ACC112 (cell line): ENCODE measurements around the gene CSPG4.
"Not testable (repeated sequence)": the region's sequence is repeated elsewhere in the genome, so short reads cannot be mapped to it uniquely, and the experiment has no call there.

Source experiments
- H2AFZ ChIP-seq: fragments of 200-600 bp; sonication (generic); one replicate; pipeline ENCODE4 v1.6.0; 2017; ENCODE audit warnings: antibody characterized with exemption, low read length; ENCODE audit not compliant: unreplicated experiment
- H3K27ac ChIP-seq: fragments of 200-600 bp; sonication (generic); 2 replicates; pipeline ENCODE4 v1.5.1; 2014; ENCODE audit warnings: low read depth, mild to moderate bottlenecking, antibody characterized with exemption, low read length, moderate library complexity
- H3K27me3 ChIP-seq: fragments of 200-600 bp; sonication (generic); 2 replicates; pipeline ENCODE4 v1.6.1; 2014; ENCODE audit warnings: mild to moderate bottlenecking, antibody characterized with exemption, low read length, moderate library complexity, mixed read lengths; ENCODE audit not compliant: insufficient read depth
- H3K36me3 ChIP-seq: fragments of 200-600 bp; sonication (generic); 2 replicates; pipeline ENCODE4 v1.6.1; 2016; ENCODE audit warnings: mild to moderate bottlenecking, antibody characterized with exemption, low read length, moderate library complexity, mixed read lengths; ENCODE audit not compliant: insufficient read depth
- H3K4me1 ChIP-seq: fragments of 200-600 bp; sonication (generic); one replicate; pipeline ENCODE4 v1.6.1; 2016; ENCODE audit warnings: low read length, mixed read lengths; ENCODE audit not compliant: insufficient read depth, unreplicated experiment, control insufficient read depth
- H3K4me3 ChIP-seq: fragments of 200-600 bp; sonication (generic); 2 replicates; pipeline ENCODE4 v1.5.1; 2014; ENCODE audit warnings: mild to moderate bottlenecking, low read depth, low read length
- H3K79me2 ChIP-seq: fragments of 200-600 bp; sonication (generic); one replicate; pipeline ENCODE4 v1.6.0; 2016; ENCODE audit warnings: low read length; ENCODE audit not compliant: control insufficient read depth, unreplicated experiment, insufficient read depth

Gene CSPG4

DNA sequence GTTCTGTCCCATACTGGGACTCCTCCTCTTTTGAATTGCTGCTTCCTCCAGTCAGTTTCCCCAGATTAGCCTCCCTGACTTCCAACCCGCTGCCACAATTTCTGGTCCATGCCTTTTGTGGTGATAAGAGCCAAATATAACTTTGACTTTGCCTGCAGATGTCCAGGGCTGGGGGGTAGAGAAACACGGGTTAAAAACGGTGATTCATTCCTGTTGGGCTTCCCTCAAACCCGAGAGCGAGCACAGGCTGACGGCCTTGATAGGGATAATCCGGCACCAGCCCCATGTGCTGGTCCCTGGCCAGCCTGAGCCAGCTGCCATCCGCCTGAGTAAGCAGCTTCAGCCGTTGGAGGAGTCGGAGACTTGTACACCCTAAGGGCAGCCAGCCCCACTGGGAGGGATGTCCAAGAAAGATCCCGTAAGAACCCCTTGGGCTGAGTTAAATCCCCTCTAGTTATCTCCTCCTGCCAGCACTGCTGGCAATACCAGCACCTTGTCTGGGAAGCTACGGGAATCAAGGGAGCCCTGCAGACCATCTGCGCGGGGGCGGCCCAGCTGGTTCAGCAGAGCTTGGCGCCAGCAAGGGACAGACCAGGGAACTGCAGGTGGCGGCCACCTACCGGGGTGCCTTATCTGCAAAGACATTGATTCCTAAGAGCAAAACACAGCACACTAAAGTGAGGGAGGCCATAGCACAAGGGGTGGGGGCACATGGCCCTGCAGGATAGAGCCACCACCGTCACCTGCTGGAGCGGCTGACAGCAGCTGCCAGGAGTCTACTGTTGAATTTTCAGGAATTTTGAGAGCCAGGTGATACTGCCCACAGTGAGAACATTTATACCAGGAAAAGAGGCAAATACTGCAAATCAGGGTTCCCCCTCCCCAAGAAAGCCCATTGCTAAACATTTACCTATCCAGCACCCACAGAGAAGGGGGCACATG, 18.1 kb downstream of the CSPG4 start:
- Histone ChIP-seq H3K4me1 (peaks cover 28% of the 10 kb centered on the region), H3K79me2 (no peaks in the 10 kb centered on the region), H2AFZ (no peak overlapping the region), H3K27ac (peak overlapping the region; percentile 82), H3K4me3 (no peak overlapping the region), H3K36me3 (no peaks in the 10 kb centered on the region), H3K27me3 (no peaks in the 10 kb centered on the region)

DNA sequence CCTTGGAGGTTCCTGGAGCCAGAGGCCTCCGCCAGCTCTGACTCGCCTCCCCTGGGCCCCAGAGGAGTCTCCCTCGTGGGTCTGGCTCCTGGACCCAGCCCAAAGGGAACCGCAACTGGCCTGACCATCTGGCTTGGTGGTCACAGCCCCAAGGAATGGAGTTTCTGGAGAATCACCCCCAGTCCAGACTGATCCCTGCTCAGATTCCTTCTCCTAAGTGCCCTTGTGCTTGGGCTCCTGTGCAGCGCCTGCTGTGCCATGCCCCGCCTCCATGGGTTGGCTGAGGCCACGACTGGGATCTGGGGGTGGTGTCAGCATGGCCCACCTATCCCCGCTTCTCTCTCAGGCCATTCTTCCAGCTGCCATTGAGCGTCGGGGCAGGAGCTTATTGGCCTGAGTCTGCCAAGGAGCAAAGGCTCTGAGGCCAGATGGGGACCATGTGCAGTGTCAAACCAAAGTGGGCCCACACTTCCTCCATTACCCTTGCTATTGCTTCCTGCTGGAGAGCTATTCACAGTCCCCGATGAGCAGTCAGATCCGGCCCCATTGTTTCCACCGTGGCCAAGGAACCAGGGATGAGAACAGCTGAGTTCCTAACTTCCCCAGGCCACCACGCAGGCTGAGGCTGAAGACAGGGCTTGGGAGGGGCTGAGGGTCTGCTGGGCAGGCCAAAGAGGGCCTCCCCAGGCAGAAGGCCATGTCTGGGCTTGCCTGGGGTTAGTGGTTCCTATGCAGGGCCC, 19.0 kb downstream of the CSPG4 start:
- H3K36me3 ChIP-seq: no peaks in the 10 kb centered on the region
- peaks cover 25% of the 10 kb centered on the region for H3K4me1 ChIP-seq
- H3K79me2 ChIP-seq: no peaks in the 10 kb centered on the region
- H3K27me3 ChIP-seq: no peaks in the 10 kb centered on the region
- no peak overlapping the region for H3K4me3 ChIP-seq
- H3K27ac ChIP-seq: peak overlapping the region; percentile 82
- H2AFZ ChIP-seq: no peak overlapping the region

DNA sequence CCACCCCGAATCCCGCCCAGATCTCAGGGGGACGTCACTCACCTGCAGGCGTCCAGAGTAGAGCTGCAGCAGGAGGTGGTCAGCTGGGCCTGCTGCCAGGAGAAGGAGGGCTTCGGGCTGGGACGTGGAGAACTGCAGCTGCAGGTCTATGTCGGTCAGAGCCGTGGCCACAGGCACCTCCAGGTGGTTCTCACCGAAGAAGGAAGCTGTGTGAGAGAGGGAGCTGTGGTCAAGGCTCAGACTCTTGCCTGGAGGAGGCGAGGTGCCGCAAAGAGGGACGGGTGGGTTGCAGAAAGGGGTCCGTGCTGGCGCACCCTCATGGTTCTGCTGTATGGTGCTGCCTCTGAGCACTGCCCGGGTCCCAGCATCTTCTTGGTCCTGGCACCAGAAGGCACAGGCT, 19.6 kb downstream of the CSPG4 start:
- not testable (repeated sequence) for H3K4me3 ChIP-seq, H3K36me3 ChIP-seq, H3K79me2 ChIP-seq, H2AFZ ChIP-seq, H3K27me3 ChIP-seq, H3K27ac ChIP-seq
- H3K4me1 ChIP-seq: peaks cover 25% of the 10 kb centered on the region

DNA sequence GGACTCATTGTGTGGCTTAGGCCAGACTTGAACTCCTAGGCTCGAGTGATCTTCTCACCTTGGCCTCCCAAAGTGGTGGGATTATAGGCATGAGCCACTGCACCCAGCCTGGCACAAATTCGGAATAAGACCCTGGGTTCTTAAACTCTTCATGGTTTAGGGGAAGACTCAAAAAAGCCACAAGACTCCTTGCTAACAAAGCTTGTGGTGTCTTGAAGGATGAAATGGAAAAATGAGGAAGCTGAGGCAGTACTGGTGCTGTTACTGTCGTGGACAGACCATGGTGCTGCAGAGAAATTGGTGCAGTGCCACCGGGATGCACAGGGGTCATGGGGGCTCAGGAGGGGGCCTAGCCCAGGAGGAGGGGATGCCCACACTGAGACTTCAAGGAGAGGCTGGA, 20.3 kb downstream of the CSPG4 start:
- not testable (repeated sequence) for H2AFZ ChIP-seq, H3K27me3 ChIP-seq, H3K27ac ChIP-seq, H3K79me2 ChIP-seq, H3K36me3 ChIP-seq, H3K4me3 ChIP-seq
- H3K4me1 ChIP-seq: peaks cover 25% of the 10 kb centered on the region

DNA sequence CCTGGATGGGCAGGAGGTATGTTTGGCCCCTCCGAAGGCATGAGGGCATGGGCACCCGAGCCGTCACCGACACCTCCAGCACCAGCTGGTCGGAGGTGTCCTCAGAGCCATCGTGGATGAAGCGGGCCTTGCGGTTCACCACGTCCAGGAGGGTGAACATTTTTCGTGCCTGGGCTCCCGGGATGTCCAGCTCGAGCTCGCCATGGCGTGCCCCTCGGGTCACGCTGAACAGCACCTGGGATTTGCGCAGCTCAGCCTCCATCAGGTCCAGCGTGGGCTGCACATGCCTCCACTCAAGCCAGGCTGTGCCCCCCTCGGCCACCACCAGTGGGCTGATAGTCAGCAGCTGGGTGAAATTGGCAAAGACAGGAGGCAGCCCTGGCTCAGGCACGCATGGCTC, 23.2 kb downstream of the CSPG4 start:
- H3K27me3 ChIP-seq, H3K79me2 ChIP-seq, H3K27ac ChIP-seq, H3K4me3 ChIP-seq, H3K36me3 ChIP-seq, H2AFZ ChIP-seq: not testable (repeated sequence)
- H3K4me1 ChIP-seq: peaks cover 14% of the 10 kb centered on the region

DNA sequence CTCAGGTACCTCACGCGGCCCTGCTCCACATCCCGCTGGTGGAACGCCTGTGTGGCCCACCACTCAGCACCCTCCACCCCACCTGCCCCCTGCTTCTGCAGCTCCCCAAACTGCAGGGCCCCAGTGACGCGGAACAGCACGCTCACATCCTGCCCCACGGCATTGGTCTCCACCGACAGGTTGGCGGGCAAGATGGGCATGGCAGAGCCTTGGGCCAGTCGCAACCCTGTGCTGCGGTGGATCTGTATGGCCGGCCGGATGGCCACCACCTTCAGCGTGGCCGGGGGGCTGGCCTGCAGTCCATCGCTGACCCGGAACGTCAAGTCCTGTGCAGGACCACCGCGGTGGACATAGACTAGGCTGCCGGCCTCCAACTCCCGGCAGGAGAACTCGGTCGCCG, 23.8 kb downstream of the CSPG4 start:
- Histone ChIP-seq H3K27me3 (no peaks in the 10 kb centered on the region), H3K79me2 (no peaks in the 10 kb centered on the region), H3K36me3 (no peaks in the 10 kb centered on the region), H2AFZ (no peak overlapping the region), H3K4me3 (no peak overlapping the region), H3K4me1 (peaks cover 9% of the 10 kb centered on the region), H3K27ac (no peak overlapping the region)

DNA sequence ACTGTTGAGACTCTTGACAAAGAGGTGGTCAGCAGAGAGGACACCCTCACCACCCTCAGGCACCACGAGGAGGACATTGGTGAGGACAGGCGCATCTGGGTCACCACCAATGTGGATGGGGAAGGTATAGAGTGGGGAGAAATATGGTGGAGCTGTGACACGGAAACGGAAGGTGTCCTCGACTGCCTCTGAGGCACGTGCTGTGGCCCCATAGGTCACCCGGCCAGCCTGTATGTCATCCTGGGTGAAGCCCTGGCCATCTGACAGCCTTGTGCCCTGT, 24.4 kb downstream of the CSPG4 start:
- H3K4me1 ChIP-seq: peaks cover 2% of the 10 kb centered on the region
- H3K27ac ChIP-seq: no peak overlapping the region
- H2AFZ ChIP-seq: no peak overlapping the region
- H3K79me2 ChIP-seq: no peaks in the 10 kb centered on the region
- H3K27me3 ChIP-seq: no peaks in the 10 kb centered on the region
- no peak overlapping the region for H3K4me3 ChIP-seq
- H3K36me3 ChIP-seq: no peaks in the 10 kb centered on the region

DNA sequence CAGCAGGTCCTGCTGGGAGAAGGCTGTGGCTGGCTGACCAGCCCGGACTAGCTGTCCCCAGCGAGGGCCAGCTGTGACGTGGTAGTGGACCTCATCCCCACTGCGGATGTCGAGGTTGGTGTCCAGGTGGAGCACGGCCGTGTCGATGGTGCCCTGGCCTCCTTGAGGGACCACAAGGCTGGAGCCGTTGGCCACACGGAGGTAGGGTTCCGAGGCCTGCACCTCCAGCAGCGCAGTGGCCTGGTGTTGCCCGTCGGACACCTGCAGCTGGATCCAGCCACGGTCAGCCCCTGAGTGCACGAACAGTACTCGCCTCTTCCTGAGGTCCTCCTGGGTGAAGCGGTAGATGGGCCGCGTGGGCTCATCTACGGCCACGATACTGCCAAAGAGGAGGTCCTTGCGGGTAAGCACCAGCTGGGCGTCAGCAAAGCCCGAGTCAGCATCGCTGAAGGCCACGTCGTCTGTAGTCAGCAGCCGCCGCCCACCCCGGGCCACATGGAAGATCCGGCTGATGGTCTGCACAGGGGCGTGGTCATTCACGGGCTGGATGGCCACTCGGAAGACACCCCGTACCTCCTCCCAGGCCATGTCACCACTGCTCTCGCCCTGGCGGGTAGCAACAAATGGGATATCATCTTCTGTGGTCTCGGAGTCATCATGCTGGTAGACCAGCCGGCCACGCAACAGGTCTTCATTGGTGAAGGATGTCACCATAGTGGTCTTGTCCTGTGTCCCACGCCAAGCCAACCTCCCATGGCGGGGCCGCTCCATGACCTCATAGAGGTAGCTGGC, 25.0 kb downstream of the CSPG4 start:
- Histone ChIP-seq H3K4me3 (no peak overlapping the region), H3K27ac (no peak overlapping the region), H3K79me2 (no peaks in the 10 kb centered on the region), H2AFZ (no peak overlapping the region), H3K4me1 (no peaks in the 10 kb centered on the region), H3K27me3 (no peaks in the 10 kb centered on the region), H3K36me3 (no peaks in the 10 kb centered on the region)

DNA sequence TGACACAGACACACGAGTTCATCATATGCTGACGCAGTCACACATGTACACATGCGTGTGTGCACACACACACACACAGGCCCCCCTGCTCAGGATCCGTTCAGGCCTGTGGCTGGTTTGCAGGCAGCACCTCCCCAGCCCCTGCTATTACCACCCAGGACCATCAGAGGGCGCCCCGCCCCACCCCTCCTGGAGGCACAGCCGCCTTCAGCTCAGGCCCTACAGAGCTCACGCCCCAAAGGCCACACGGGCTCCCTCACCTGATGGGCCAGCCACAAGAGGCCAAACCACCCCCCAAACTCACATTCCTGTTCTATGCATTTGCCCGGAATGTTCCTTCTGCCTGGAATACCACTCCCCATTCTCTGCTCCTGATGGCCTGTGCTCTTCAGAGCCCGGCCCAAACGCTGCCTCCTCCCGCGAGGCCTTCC, 26.4 kb downstream of the CSPG4 start:
- not testable (repeated sequence) for H2AFZ ChIP-seq

DNA sequence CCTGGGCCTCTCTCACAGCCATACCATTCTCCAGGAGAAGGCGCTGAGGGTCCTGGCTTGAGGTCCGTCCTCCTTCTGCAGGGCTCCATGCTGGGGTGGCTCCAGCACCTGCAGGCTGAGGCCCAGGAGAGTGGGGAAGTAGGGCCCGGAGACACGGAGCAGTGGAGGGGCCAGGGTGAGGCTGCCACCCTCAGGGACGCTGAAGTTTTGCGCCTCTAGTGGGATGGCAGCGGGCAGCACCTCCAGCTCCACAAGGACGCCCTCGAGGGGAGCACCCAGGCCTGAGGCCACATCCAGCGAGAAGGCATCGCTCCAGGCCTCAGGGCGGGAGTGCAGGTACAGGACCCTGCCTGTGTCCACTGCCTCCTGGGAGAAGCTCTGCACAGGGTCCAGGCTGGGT, 27.5 kb downstream of the CSPG4 start:
- Histone ChIP-seq H3K79me2 (no peaks in the 10 kb centered on the region), H3K27ac (no peak overlapping the region)

More for the DNA sequence above, 26.4 kb downstream of the CSPG4 start:
- not testable (repeated sequence) for H3K27me3 ChIP-seq, H3K27ac ChIP-seq, H3K79me2 ChIP-seq, H3K36me3 ChIP-seq, H3K4me1 ChIP-seq, H3K4me3 ChIP-seq

More for the DNA sequence above, 27.5 kb downstream of the CSPG4 start:
- H3K36me3 ChIP-seq: no peaks in the 10 kb centered on the region
- H3K4me1 ChIP-seq: no peaks in the 10 kb centered on the region
- H2AFZ ChIP-seq: no peak overlapping the region
- H3K4me3 ChIP-seq: no peak overlapping the region
- no peaks in the 10 kb centered on the region for H3K27me3 ChIP-seq
